Activated CD4-positive, alpha-beta T cell treated with anti-CD3 and anti-CD28 coated beads, Interleukin-2, amount 50 U/mL, for 16 hours (primary cell): ENCODE data around the gene SYK.
"Not testable (repeated sequence)": the region's sequence is repeated elsewhere in the genome, so short reads cannot be mapped to it uniquely, and the experiment has no call there.

Experiments used
- DNase-seq: peaks from one replicate; pipeline ENCODE4 v3.0.0-alpha.2; 2020

SYK gene

GRCh38 chr9:90801241-90801972, at the start of gene SYK:
SYK (plus strand) TSS chr9:90801819; CDS start chr9:90843899, 42,080 bp downstream.
- no peak for DNase-seq

- peak; percentile 79 for DNase-seq
Observed at GRCh38 chr9:90755514-90756371, 45.9 kb upstream of the SYK start.

GRCh38 chr9:90760577-90760976, 41.0 kb upstream of the SYK start:
- not testable (repeated sequence) for DNase-seq

- DNase-seq: no peak
Observed at GRCh38 chr9:90766731-90767130, 34.9 kb upstream of the SYK start.

- no peak for DNase-seq
Observed at GRCh38 chr9:90767523-90768100, 34.0 kb upstream of the SYK start.

DNA sequence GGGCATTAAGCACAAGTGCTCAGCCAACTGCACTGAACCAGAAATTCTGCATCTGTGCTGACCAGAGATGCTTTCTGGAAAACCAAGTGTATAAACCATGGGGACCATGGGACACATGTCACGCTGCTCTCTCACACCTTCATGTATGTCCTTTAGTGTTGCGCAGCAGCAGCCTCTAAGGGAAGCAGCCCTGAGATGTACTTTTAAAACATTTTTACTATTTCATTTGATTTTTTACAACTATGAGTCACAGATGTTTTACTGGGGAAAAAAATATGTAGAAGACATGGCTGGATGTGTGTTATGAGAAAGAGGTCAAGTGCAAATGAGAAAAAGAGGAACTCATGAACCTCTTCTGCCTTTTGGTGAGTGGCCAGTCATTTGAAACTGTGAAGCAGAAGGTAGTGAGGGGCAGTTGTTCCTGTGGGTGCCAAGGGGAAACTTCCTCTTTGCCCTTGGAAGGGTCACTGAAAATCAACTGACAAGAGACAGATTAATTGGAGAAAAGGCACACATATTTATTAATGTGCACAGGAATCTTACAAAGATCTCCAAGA, 31.4 kb upstream of the SYK start:
- DNase-seq: no peak

GRCh38 chr9:90770927-90771326, 30.7 kb upstream of the SYK start:
- DNase-seq: no peak

DNA sequence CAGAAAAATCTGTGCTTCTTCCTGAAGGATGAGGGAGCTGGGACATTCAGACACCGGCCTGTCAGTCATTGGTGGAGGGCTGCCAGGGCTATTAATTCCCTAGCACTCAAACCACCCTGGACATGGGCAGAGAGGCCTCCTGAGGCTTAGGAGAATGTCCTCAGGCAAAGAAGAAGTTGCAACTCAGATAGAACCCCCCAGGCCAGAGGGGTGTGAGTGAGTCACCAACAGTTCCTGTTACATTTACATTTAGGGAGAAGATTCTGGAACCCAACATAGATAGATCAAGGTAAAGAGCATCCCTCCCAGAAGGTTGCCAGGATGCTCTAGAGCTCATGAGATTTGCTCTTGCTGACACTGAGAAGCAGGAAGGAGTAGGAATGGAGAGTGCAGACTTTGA, 29.2 kb upstream of the SYK start:
- no peak for DNase-seq

GRCh38 chr9:90773617-90774016, 28.0 kb upstream of the SYK start:
- DNase-seq: no peak

GRCh38 chr9:90774071-90774470, 27.5 kb upstream of the SYK start:
- DNase-seq: no peak

DNA sequence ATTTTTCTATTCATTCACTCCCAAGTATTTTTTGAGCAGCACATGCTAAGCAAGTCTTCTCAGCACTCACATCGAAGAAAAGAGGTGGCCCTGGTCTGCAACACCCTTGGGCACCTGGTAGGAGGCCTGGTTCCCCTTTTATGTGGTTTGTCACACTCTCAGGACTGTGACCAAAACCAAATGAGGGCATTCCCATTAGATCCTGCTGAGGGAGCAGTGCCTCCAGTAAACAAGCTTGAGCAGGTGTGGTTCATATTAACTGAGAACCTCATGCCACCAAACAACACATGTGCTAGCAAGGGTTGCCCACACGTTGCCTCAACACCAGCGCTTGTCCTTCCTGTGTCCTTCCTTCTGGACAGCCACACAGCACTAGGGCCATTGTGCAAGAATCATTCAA, 26.9 kb upstream of the SYK start:
- DNase-seq: no peak

DNA sequence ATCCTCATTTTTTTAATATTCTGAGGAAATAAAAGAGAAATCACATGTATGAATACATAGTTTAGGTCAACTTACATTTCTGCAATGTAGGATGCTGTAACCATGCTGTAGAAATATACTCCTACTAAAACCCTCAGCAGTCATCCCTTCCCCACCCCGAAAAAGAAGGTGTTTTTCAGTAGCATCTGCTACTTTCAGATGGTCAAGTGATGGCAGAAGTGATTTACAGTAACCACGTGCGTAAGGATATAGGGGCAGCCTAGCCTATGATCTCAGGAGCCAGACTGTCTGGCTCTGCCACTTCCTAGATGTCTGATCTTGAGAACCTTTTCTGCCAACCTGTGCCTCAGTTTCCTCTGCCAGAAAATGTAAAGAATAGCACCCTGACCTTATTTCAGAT, 26.0 kb upstream of the SYK start:
- no peak for DNase-seq

DNA sequence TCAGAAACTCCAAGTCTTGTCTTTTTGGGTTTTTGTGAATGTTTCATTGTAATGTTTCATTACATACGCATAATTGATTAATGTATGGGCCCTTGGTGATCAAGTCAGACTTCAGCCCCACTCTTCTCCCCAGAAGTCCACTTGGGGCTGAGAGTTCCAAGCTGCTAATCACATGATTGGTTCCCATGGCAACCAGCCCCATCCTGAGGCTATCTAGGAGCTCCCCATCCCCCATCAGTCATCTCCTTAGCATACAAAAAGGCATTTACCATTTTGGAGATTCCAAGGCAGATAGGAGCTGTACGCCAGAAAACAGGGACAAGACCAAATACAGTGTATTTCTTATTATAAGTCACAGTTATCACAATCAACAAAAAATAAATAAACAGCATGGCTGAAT, 22.9 kb upstream of the SYK start:
- no peak for DNase-seq

DNA sequence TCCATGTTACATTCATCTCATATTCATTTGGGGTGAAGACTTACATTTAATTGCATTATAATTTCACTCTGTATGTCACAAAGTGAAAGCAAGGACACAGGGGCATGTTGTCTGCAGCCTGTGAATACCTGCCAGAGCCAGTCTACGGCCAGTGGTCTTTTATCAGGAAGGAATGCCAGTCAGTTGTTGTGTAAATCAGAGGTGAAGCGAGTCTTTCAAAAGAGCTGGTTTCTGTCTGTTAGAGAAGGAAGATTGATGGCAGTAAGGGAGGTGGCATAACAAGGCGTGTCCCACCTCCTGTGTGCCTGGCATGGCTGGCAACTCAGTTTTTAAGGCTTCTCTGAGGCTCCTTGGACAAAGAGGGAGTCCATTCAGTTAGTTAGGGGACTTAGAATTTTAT, 18.1 kb upstream of the SYK start:
- DNase-seq: no peak

GRCh38 chr9:90783964-90784363, 17.7 kb upstream of the SYK start:
- no peak for DNase-seq

GRCh38 chr9:90787771-90788460, 13.7 kb upstream of the SYK start:
- DNase-seq: no peak

DNA sequence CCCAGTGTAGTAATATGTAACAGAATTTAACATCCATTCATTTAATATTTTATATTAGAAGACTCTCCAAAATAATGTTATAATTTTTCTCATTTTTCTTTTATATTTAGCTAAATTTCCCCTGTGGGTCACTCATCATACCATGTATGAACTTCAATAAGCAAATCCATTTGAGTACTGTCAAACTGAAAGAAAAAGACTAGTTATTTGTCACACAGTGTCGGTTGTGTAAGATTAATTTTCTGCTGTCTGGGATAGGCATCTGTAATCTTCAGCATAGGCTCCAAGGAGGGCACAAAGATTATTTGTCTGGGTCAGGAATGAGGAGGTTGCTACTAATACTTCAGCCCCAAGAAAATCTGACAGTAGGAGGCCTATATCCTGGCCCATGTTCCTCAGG, 13.1 kb upstream of the SYK start:
- DNase-seq: not testable (repeated sequence)

GRCh38 chr9:90789408-90789807, 12.2 kb upstream of the SYK start:
- no peak for DNase-seq

- no peak for DNase-seq
Observed at GRCh38 chr9:90789862-90790261, 11.8 kb upstream of the SYK start.

DNA sequence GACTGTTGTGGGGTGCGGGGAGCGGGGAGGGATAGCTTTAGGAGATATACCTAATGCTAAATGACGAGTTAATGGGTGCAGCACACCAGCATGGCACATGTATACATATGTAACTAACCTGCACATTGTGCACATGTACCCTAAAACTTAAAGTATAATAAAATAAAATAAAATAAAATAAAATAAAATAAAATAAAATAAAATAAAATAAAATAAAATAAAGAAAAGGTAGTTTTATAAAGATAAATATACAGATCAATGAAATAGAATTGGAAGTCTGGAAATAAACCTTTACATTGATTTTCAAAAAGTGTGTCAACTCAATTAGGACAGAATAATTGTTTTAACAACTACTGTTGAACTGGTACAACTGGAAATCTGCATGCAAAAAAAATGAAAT, 8.6 kb upstream of the SYK start:
- DNase-seq: not testable (repeated sequence)

- peak; percentile 12 for DNase-seq
Observed at GRCh38 chr9:90793729-90794128, 7.9 kb upstream of the SYK start.

DNA sequence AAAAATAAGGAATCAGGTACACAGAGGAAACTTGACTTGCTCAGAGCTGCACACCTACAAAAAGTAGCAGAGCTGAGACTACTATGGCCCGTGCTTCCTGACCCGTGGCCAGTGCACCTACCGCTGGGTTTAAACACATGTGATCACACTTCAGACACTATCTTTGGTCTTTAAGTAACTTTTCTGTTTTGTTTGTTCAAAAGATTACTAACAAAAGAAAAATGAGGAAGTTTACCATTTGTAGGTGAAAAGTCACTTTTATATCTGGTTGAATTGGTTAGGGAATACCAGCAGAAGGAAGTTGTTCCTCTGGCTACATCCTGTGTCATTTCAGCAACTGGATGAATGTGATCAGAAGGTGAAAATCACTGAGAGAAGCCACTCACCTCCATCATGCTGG, 6.5 kb upstream of the SYK start:
- DNase-seq: no peak

DNA sequence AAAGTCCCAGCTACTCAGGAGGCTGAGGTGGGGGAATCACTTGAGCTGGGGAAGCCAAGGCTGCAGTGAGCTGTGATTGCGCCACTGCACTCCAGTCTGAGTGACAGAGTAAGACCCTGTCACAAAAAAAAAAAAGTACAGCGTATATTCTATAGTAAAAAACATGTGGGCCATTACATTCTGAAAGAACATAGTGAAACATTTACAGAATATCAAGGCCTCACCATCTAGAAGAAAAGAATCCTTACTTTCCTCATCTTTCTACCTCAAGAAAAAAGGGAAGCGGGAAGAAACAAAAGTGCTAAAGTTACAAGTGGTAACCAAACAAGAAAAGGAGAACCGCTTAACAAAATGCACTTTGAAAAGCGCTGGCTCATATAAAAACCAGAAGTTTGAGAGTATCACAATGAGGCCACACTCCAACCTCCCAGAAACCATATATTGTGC, 5.7 kb upstream of the SYK start:
- no peak for DNase-seq
